Measurements from ENCODE around the gene DNAJC19. TPM values are rescaled to one million over a fixed set of nuclear protein-coding genes. Genes with fewer than 3 reads are reported as not detected.
"Not testable (repeated sequence)": the region's sequence is repeated elsewhere in the genome, so short reads cannot be mapped to it uniquely, and the experiment has no call there.

DNAJC19 gene
- total and polyA plus RNA-seq, 8 donors, result 19.1 to 33.7 (median 24.8) TPM

- H3K27ac ChIP-seq, result no peak overlapping the region
- FAIRE-seq, result no peak
- WGBS, 2 donors, result 74 to 90% methylated on average over 2 of the region's 2 CpGs
- TF ChIP-seq CTCF (IDR thresholded peaks at IDR 0.05), result no peak
- intact Hi-C loops (cut with DNase I), result no loop called here
- H3K4me1 ChIP-seq, result no peaks in the 10 kb centered on the region
- ATAC-seq, result no peak
- no peaks in the 10 kb centered on the region for H3K9me3 ChIP-seq
- no peak overlapping the region for H3K4me3 ChIP-seq
- DNase-seq, result no peak
- no peaks in the 10 kb centered on the region for H3K36me3 ChIP-seq
- H3K27me3 ChIP-seq, result no peaks in the 10 kb centered on the region
Measured at GRCh38 chr3:180996415-180996932, 6.9 kb upstream of the DNAJC19 start.

- TF ChIP-seq CTCF (IDR thresholded peaks at IDR 0.05), result no peak
- peaks cover 0 to 19% (median 5%) of the 10 kb centered on the region in 3 donors for H3K4me1 ChIP-seq
- no peak overlapping the region for H3K27ac ChIP-seq
- H3K9me3 ChIP-seq, result peaks cover 0 to 3% (median 0%) of the 10 kb centered on the region in 4 donors
- no peaks in the 10 kb centered on the region for H3K36me3 ChIP-seq
- H3K4me3 ChIP-seq, result peak overlapping the region in 3 of 4 donors; percentile 54 to 76 (median 72)
- ATAC-seq (no peak), FAIRE-seq (no peak), DNase-seq (no peak)
- no peaks in the 10 kb centered on the region for H3K27me3 ChIP-seq
- WGBS, 2 donors, result 17 to 18% methylated on average over 2 of the region's 2 CpGs
- intact Hi-C loops (cut with DNase I), result no loop called here
Measured at GRCh38 chr3:180990505-180990904, 969 bp upstream of the DNAJC19 start.

GRCh38 chr3:180987344-180987743 is 2.2 kb downstream of the DNAJC19 start:
- TF ChIP-seq CTCF (IDR thresholded peaks at IDR 0.05), result no peak
- Histone ChIP-seq H3K27me3 (no peaks in the 10 kb centered on the region), H3K4me1 (peaks cover 0 to 19% (median 5%) of the 10 kb centered on the region in 3 donors), H3K36me3 (peaks cover 0 to 17% (median 0%) of the 10 kb centered on the region in 3 donors), H3K9me3 (peaks cover 0 to 3% (median 0%) of the 10 kb centered on the region in 4 donors), H3K4me3 (no peak overlapping the region), H3K27ac (no peak overlapping the region)
- FAIRE-seq, result no peak
- ATAC-seq, result no peak
- DNase-seq, result no peak
- intact Hi-C loops (cut with DNase I), result no loop called here
- WGBS, 2 donors, result 94 to 96% methylated on average over 2 of the region's 2 CpGs

- FAIRE-seq; H3K27me3 ChIP-seq; intact Hi-C loops (cut with DNase I); H3K27ac ChIP-seq; DNase-seq; H3K4me3 ChIP-seq; ATAC-seq; H3K9me3 ChIP-seq: not testable (repeated sequence)
- 93 to 95% methylated on average over 10 of the region's 10 CpGs for WGBS, 2 donors
- Histone ChIP-seq H3K4me1 (peaks cover 0 to 19% (median 5%) of the 10 kb centered on the region in 3 donors), H3K36me3 (peaks cover 0 to 17% (median 0%) of the 10 kb centered on the region in 3 donors)
Measured at GRCh38 chr3:180986366-180986765, 3.2 kb downstream of the DNAJC19 start.

- Histone ChIP-seq H3K9me3 (no peaks in the 10 kb centered on the region), H3K27ac (no peak overlapping the region), H3K4me3 (no peak overlapping the region), H3K4me1 (peaks cover 0 to 8% (median 0%) of the 10 kb centered on the region in 3 donors), H3K36me3 (peaks cover 0 to 17% (median 0%) of the 10 kb centered on the region in 3 donors), H3K27me3 (no peaks in the 10 kb centered on the region)
- WGBS, 2 donors, result 22 to 32% methylated on average over 2 of the region's 2 CpGs
- no peak for TF ChIP-seq CTCF (IDR thresholded peaks at IDR 0.05)
- intact Hi-C loops (cut with DNase I), result no loop called here
- ATAC-seq, result no peak
- DNase-seq, result no peak
- FAIRE-seq, result no peak
Measured at GRCh38 chr3:180983136-180983535, 6.4 kb downstream of the DNAJC19 start.

All from pancreas (tissue), 10 donors.